Ammon's horn (tissue), 1 donor: ENCODE results near the gene PIAS1.
"Not testable (repeated sequence)": the region's sequence is repeated elsewhere in the genome, so short reads cannot be mapped to it uniquely, and the experiment has no call there.

ENCODE experiments used
- DNase-seq: peaks from one replicate; pipeline ENCODE4 v3.0.0-alpha.2; 2016; ENCODE audit warnings: low spot score

The PIAS1 gene

DNA sequence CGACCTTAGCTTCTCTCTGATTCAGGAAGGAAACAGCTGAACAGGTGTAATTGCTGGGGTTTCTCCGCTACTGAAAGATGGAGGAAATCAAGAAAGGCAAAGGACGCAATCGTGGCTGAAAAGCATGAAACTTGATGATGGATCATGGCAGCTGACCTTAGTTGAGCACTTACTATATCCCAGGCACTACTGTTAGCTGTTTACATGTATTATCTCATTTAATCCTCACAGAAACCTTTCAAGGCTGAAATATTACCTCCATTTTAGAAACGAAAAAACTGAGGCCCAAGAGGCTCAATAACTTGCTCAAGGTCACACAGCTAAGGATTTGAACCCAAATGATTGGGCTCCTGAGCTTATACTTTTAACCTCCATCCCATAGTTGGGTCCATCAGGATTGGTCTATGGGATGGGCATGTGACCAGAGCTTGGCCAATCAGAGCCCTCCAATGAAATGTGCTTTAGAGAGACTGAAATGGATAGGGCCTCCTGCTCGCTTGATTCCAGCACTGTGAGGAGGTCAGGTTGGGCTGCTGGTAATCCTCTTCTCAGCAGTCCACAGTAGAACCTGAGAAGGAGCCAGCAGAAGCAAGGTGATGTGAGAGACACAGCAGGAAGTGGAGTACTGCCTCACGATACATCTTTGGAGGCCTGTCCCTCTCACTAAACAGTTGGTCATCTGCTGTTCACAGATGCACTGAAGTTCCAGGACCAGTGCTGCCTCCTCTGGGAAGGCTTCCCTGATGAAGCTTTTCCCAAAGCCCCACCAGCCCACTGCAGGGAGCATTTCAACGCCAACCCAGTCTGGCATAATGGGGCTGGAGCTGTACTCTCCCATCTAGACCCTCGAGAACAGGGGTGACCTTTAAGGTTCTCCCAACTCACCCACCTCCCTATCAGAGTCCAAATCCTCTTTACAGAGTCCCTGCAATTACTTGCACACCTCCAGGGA, 165.0 kb downstream of the PIAS1 start:
- DNase-seq, result no peak

DNA sequence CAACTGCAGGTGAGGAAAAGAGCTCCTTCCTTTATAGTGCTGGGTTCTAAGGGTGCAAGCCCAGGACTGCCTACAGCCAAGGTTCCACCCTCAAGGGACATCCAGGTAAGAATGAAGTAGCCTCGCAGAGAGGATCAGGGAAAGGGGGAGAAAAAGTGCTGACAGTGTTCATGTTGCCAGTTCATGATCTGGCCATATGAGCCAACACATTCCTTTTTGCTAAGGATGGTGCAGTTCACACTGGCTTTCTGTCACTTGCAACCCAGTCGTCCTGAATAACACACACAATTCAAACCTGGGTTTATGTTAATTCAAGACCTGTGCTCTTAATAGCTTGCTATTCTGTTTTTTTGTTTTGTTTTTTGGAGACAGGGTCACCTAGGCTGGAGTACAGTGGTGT, 166.4 kb downstream of the PIAS1 start:
- DNase-seq, result no peak

- no peak for DNase-seq
Measured at GRCh38 chr15:68220967-68221366, 166.9 kb downstream of the PIAS1 start.

GRCh38 chr15:68221530-68222431, 167.7 kb downstream of the PIAS1 start:
- not testable (repeated sequence) for DNase-seq

GRCh38 chr15:68222432-68222743, 168.3 kb downstream of the PIAS1 start:
- DNase-seq, result not testable (repeated sequence)

DNA sequence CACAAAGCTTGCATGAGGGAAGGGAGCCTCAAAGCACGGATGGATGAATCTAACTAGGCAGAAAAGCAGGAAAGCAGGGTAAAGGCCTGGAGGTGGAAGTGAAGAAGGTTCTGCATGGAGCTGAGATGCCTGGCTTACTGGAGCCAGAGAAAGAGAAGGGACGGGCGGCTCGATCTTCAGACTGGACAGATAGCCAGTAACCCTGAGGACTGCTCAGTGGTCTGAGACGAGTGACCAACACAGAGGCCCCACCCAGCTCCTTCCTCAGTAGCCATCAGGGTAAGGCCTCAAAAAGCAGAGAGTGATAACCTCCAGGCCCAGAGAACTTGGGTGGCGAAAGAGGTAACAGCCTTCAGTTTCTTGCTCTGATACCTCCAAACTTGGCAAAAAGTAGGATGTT, 169.1 kb downstream of the PIAS1 start:
- no peak for DNase-seq

- DNase-seq, result no peak
Measured at GRCh38 chr15:68224108-68224507, 170.0 kb downstream of the PIAS1 start.

GRCh38 chr15:68224546-68225250, 170.6 kb downstream of the PIAS1 start:
- DNase-seq, result no peak

DNA sequence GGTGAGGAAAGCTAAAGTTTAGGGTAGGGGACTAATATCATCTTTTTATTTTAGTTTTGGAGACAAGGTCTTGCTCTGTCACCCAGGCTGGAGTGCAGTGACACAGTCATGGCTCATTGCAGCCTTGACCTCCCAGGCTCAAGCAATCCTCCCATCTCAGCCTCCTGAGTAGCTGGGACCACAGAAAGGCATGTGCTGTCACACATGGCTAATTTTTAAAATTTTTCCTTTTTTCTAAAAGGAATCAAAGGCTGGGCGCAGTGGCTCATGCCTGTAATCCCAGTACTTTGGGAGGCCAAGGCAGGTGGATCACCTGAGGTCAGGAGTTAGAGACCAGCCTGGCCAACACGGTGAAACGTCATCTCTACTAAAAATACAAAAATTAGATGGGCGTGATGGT, 171.3 kb downstream of the PIAS1 start:
- not testable (repeated sequence) for DNase-seq

DNA sequence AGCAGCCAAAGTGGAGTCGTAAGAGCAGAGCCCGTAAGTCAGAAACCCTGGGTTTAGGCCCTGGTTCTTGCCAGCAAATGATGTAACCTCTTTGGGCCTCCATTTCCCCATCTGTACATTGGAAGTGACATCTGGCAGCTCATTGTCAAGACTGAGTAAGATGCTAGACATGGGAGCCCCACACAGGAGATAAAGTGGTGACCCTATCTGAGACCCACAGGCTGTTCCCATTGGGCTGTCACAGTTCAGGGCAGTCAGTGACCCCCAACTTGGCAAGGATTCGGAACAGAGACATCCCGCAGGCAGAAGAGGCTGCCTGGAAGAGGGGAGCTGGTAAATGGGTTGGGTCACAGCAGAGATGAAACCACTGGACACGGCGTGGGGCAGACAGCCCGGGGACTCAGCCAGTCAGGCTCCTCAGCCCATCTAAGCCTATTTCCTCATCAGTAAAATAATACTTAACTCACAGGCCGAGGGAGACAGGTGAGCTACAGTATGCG, 173.6 kb downstream of the PIAS1 start:
- DNase-seq, result no peak

GRCh38 chr15:68228143-68228970, 174.2 kb downstream of the PIAS1 start:
- DNase-seq, result no peak

GRCh38 chr15:68228971-68229385, 174.9 kb downstream of the PIAS1 start:
- DNase-seq, result no peak

GRCh38 chr15:68229386-68230156, 175.5 kb downstream of the PIAS1 start, which contains the start of gene CLN6:
Gene CLN6, minus strand, starts transcription at chr15:68229728. Its CDS starts 144 bp downstream, at chr15:68229584.
- peak; percentile 92 for DNase-seq

DNA sequence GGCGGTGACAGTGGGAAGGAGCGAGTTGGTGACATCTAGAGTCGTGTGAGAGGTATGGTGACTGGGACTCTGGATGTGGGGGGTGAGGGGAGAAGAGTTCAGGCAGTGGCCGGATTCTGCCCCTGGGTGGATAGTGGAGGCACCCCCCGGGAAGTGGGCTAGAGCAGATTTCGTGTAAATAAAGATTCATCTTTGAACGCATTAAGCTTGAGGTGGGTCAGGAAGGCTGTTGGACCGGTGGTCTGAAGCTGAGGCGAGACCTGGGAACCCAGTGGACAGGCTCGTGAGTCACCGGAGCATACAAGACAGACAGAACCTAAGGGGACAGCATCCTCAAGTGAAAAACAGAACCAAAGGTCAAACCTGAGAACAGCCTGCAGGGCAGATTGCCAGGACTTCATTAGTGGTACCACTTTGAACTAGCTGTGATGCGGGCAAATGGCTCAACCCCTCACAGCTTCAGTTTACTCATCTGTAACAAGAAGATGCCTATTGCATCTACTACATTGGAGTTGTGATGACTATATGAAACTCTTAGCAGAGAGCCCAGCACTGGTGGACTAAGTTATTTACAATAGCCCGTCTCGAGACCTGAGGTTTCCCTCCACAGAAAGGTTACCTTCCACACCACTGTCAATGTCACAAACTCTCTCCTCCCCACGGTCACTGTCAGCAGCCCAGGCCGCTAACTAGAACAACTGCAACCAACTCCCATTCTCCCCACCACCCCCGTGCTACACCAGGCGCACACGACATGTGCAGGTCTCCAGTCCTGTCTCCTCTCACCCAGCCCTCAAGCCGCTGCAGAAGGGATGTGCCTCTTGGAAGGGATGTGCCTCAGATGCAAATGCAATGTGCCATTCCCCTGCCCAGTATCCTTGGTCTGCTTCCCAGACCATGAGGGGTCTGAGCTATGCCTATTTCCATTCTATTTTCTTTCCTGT, 176.3 kb downstream of the PIAS1 start:
- DNase-seq, result no peak

DNA sequence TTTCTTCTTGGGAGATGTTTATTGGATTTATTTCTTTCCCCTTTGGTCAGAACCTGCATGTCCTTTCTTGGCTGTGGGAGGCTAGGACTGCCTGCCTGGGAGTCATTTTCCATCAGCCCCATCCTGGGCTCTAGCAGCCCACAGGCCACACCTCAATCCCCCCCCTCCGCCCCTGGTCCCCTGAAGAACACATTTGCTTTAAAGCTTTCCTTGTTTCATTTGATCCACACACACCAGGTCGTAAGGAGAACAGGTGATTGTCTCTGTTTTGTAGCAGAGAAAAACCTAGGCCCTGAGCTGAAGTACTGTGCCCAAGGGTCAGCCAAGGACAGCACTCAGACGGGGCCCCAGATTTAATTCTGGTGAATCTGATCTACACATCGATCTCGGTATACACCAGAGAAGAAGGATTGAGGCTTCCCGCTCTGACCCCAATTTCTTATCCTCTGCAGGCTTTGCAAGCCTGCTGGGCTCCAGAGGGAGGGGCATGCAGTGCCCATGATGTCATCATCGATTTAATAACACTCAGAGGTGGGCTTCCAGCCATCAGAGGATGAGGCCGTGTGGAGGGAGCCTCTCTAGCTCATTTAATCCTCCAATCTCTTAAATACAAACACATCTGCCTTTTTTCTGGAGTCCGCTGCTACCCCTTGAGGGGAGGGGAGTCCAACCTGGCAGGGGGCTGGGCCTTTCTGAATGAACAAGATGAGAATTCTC, 177.1 kb downstream of the PIAS1 start:
- DNase-seq, result no peak

DNA sequence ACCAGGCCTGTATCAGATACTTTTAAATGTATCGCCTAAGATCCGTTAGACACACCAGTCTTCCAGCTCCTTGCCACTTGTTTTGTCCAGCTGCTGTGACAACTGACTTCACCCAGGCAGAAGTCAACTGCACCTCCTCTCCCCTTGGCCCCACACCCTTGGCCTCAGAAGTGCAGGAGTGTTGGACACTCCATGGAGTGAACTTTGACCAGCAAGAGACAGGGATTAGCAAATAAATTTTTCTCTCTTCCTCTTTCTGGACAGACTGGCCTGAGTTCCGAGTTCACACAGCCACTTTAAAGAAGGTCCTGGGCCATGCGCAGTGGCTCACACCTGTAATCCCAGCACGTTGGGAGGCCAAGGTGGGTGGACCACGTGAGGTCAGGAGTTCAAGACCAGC, 178.3 kb downstream of the PIAS1 start:
- no peak for DNase-seq

GRCh38 chr15:68232937-68233336, 178.8 kb downstream of the PIAS1 start:
- no peak for DNase-seq

- no peak for DNase-seq
Measured at GRCh38 chr15:68234060-68234459, 179.9 kb downstream of the PIAS1 start.
